Mesenchymal stem cell (in vitro differentiated cells and primary cell): ENCODE results near the gene MYCBPAP.
A peak's percentile ranks its signal among the peaks of the same experiment; 100 is the strongest.

Source experiments
- DNase-seq: peaks from one replicate; pipeline ENCODE4 v3.0.0-alpha.2; 2013
- H2AFZ ChIP-seq: one replicate; pipeline ENCODE4 v1.6.1; 2013; ENCODE audit warnings: low read depth, mild to moderate bottlenecking, control low read depth, inconsistent platforms, low read length, moderate library complexity
- H2AK5ac ChIP-seq: 2 replicates; pipeline ENCODE4 v1.6.1; 2013; ENCODE audit warnings: low read length, moderate library complexity, mild to moderate bottlenecking, inconsistent platforms; ENCODE audit not compliant: severe bottlenecking
- H2BK120ac ChIP-seq: one replicate; pipeline ENCODE4 v1.6.1; 2013; ENCODE audit warnings: low read depth, mild to moderate bottlenecking, inconsistent platforms, low read length, moderate library complexity
- H2BK12ac ChIP-seq, 2 experiments: one replicate each; pipeline ENCODE4 v1.6.1; 2013; ENCODE audit warnings: inconsistent platforms in 2 of 2, low read length in 2 of 2, mild to moderate bottlenecking in 2 of 2, moderate library complexity in 2 of 2, control low read depth in 1 of 2
- H2BK15ac ChIP-seq: one replicate; pipeline ENCODE4 v1.6.1; 2013; ENCODE audit warnings: mild to moderate bottlenecking, low read depth, inconsistent platforms; ENCODE audit not compliant: poor library complexity, severe bottlenecking
- H2BK5ac ChIP-seq: 2 replicates; pipeline ENCODE4 v1.6.1; 2013; ENCODE audit warnings: low read depth, mild to moderate bottlenecking, low read length, control low read depth, inconsistent platforms; ENCODE audit not compliant: poor library complexity, severe bottlenecking
- H3K14ac ChIP-seq, 2 experiments: one replicate each; pipeline ENCODE4 v1.6.1; 2013; ENCODE audit warnings: inconsistent platforms in 2 of 2, low read length in 2 of 2, control low read depth in 1 of 2, mild to moderate bottlenecking in 1 of 2, moderate library complexity in 1 of 2
- H3K18ac ChIP-seq, 2 experiments: one replicate each; pipeline ENCODE4 v1.6.1; 2013; ENCODE audit warnings: inconsistent platforms in 2 of 2, low read length in 2 of 2, control low read depth in 1 of 2, low read depth in 1 of 2, mild to moderate bottlenecking in 1 of 2
- H3K23ac ChIP-seq, 2 experiments: one replicate each; pipeline ENCODE4 v1.6.1; 2013; ENCODE audit warnings: inconsistent platforms in 2 of 2, low read length in 2 of 2, mild to moderate bottlenecking in 2 of 2, moderate library complexity in 2 of 2, control low read depth in 1 of 2
- H3K27ac ChIP-seq: 2 replicates; pipeline ENCODE4 v1.5.1; 2013; ENCODE audit warnings: mild to moderate bottlenecking, moderate library complexity, low read length, control low read depth, inconsistent platforms; ENCODE audit not compliant: poor library complexity, severe bottlenecking
- H3K27me3 ChIP-seq, 2 experiments: 2 replicates each; pipeline versions ENCODE4 v1.6.1 to v1.7.0; 2013; ENCODE audit warnings: low read length in 2 of 2, mild to moderate bottlenecking in 2 of 2, moderate library complexity in 2 of 2, control low read depth in 1 of 2, inconsistent platforms in 1 of 2; ENCODE audit not compliant: control insufficient read depth in 1 of 2, insufficient read depth in 1 of 2
- H3K36me3 ChIP-seq, 2 experiments: 2 replicates each; pipeline versions ENCODE4 v1.6.1 to v1.7.0; 2013; ENCODE audit warnings: low read length in 2 of 2, control low read depth in 1 of 2, inconsistent platforms in 1 of 2, low read depth in 1 of 2, mild to moderate bottlenecking in 1 of 2; ENCODE audit not compliant: insufficient read depth in 2 of 2, control insufficient read depth in 1 of 2
- H3K4ac ChIP-seq, 2 experiments: one replicate each; pipeline ENCODE4 v1.6.1; 2013; ENCODE audit warnings: inconsistent platforms in 2 of 2, low read length in 2 of 2, mild to moderate bottlenecking in 2 of 2, moderate library complexity in 2 of 2, control low read depth in 1 of 2, low read depth in 1 of 2
- H3K4me1 ChIP-seq: 2 replicates; pipeline ENCODE4 v1.6.1; 2013; ENCODE audit warnings: low read depth, low read length, control low read depth; ENCODE audit not compliant: control insufficient read depth, insufficient read depth
- H3K4me2 ChIP-seq: 2 replicates; pipeline ENCODE4 v1.6.1; 2013; ENCODE audit warnings: low read length, mild to moderate bottlenecking, inconsistent platforms; ENCODE audit not compliant: poor library complexity, severe bottlenecking
- H3K4me3 ChIP-seq, 2 experiments: 2 replicates each; pipeline versions ENCODE4 v1.5.1 to v1.7.0; 2013; ENCODE audit warnings: low read length in 2 of 2, mild to moderate bottlenecking in 2 of 2, control low read depth in 1 of 2, low read depth in 1 of 2; ENCODE audit not compliant: insufficient read depth in 1 of 2
- H3K79me1 ChIP-seq: replicated peaks from 2 replicates; pipeline ENCODE4 v1.6.1; 2013; ENCODE audit warnings: mild to moderate bottlenecking, control low read depth, low read length, inconsistent platforms; ENCODE audit not compliant: poor library complexity, severe bottlenecking
- H3K9ac ChIP-seq: 2 replicates; pipeline ENCODE4 v1.7.0; 2013; ENCODE audit warnings: mild to moderate bottlenecking, low read length, moderate library complexity
- H3K9me3 ChIP-seq: 2 replicates; pipeline ENCODE4 v1.7.0; 2013; ENCODE audit warnings: mild to moderate bottlenecking, low read length; ENCODE audit not compliant: control insufficient read depth
- H4K8ac ChIP-seq: one replicate; pipeline ENCODE4 v1.6.1; 2013; ENCODE audit warnings: inconsistent platforms, mild to moderate bottlenecking, low read length, moderate library complexity
- H4K91ac ChIP-seq: one replicate; pipeline ENCODE4 v1.6.1; 2013; ENCODE audit warnings: mild to moderate bottlenecking, low read length, inconsistent platforms
- WGBS: methylation state at CpG from one replicate; pipeline ENCODE4 v1.1.7; 2013; ENCODE audit warnings: mixed read lengths; 5-methylcytosine and 5-hydroxymethylcytosine counted together

MYCBPAP gene

GRCh38 chr17:50523208-50523607, 15.0 kb downstream of the MYCBPAP start:
- H4K91ac ChIP-seq, result no peak overlapping the region
- no peak overlapping the region for H3K27ac ChIP-seq
- no peak overlapping the region for H3K18ac ChIP-seq
- DNase-seq, result no peak
- no peak overlapping the region for H2BK12ac ChIP-seq
- 78% methylated on average over 2 of the region's 2 CpGs for WGBS
- no peaks in the 10 kb centered on the region for H3K36me3 ChIP-seq
- no peak overlapping the region for H3K4me2 ChIP-seq
- no peaks in the 10 kb centered on the region for H3K9me3 ChIP-seq
- H2BK120ac ChIP-seq, result no peak overlapping the region
- H3K9ac ChIP-seq, result no peak overlapping the region
- no peak overlapping the region for H3K4ac ChIP-seq
- no peak overlapping the region for H3K23ac ChIP-seq
- no peak overlapping the region for H3K4me3 ChIP-seq
- no peak overlapping the region for H2AK5ac ChIP-seq
- peaks cover 12% of the 10 kb centered on the region for H3K4me1 ChIP-seq
- H2AFZ ChIP-seq, result no peak overlapping the region
- H3K14ac ChIP-seq, result no peak overlapping the region
- H2BK5ac ChIP-seq, result no peak overlapping the region
- no peaks in the 10 kb centered on the region for H3K79me1 ChIP-seq
- H3K27me3 ChIP-seq, result peaks cover 0 to 20% of the 10 kb centered on the region in 2 experiments
- no peak overlapping the region for H2BK15ac ChIP-seq
- H4K8ac ChIP-seq, result no peak overlapping the region

GRCh38 chr17:50524838-50525237, 16.6 kb downstream of the MYCBPAP start:
- DNase-seq, result no peak
- H2AFZ ChIP-seq, result no peak overlapping the region
- H3K23ac ChIP-seq, result no peak overlapping the region
- no peak overlapping the region for H2BK120ac ChIP-seq
- peaks cover 6 to 32% of the 10 kb centered on the region in 2 experiments for H3K27me3 ChIP-seq
- no peaks in the 10 kb centered on the region for H3K36me3 ChIP-seq
- H3K4me3 ChIP-seq, result peak overlapping the region in 1 of 2 experiments; percentile 14
- no peak overlapping the region for H3K18ac ChIP-seq
- H3K4me1 ChIP-seq, result peaks cover 10% of the 10 kb centered on the region
- H3K4me2 ChIP-seq, result no peak overlapping the region
- H3K79me1 ChIP-seq, result no peaks in the 10 kb centered on the region
- no peak overlapping the region for H4K8ac ChIP-seq
- no peaks in the 10 kb centered on the region for H3K9me3 ChIP-seq
- no peak overlapping the region for H3K9ac ChIP-seq
- H4K91ac ChIP-seq, result no peak overlapping the region
- no peak overlapping the region for H2BK12ac ChIP-seq
- no peak overlapping the region for H2BK5ac ChIP-seq
- H2BK15ac ChIP-seq, result no peak overlapping the region
- WGBS, result 96% methylated on average over 18 of the region's 18 CpGs
- no peak overlapping the region for H2AK5ac ChIP-seq
- H3K14ac ChIP-seq, result no peak overlapping the region
- H3K27ac ChIP-seq, result no peak overlapping the region
- H3K4ac ChIP-seq, result no peak overlapping the region

- Histone ChIP-seq H3K79me1 (no peaks in the 10 kb centered on the region), H2BK12ac (no peak overlapping the region), H3K9ac (no peak overlapping the region), H2BK5ac (no peak overlapping the region), H3K18ac (no peak overlapping the region), H2AK5ac (no peak overlapping the region), H3K23ac (no peak overlapping the region), H2BK15ac (no peak overlapping the region), H3K27ac (no peak overlapping the region), H3K4me3 (no peak overlapping the region), H4K8ac (no peak overlapping the region), H3K14ac (no peak overlapping the region), H4K91ac (no peak overlapping the region), H3K4me2 (no peak overlapping the region), H2BK120ac (no peak overlapping the region), H2AFZ (no peak overlapping the region), H3K36me3 (no peaks in the 10 kb centered on the region), H3K27me3 (peaks cover 19 to 54% of the 10 kb centered on the region in 2 experiments), H3K4ac (no peak overlapping the region), H3K9me3 (no peaks in the 10 kb centered on the region), H3K4me1 (peaks cover 12% of the 10 kb centered on the region)
- DNase-seq, result no peak
- WGBS, result 60% methylated on average over 2 of the region's 5 CpGs
These were observed 19.0 kb downstream of the MYCBPAP start for GRCh38 chr17:50527155-50527762.

- H2AFZ ChIP-seq, result no peak overlapping the region
- no peak overlapping the region for H3K27ac ChIP-seq
- no peak overlapping the region for H4K91ac ChIP-seq
- H2BK15ac ChIP-seq, result no peak overlapping the region
- H3K18ac ChIP-seq, result no peak overlapping the region
- H2AK5ac ChIP-seq, result no peak overlapping the region
- no peak overlapping the region for H2BK12ac ChIP-seq
- no peak overlapping the region for H3K4me3 ChIP-seq
- H3K79me1 ChIP-seq, result no peaks in the 10 kb centered on the region
- H3K4ac ChIP-seq, result no peak overlapping the region
- no peak overlapping the region for H3K23ac ChIP-seq
- no peak overlapping the region for H2BK120ac ChIP-seq
- 67% methylated on average over 4 of the region's 4 CpGs for WGBS
- no peak overlapping the region for H3K14ac ChIP-seq
- no peaks in the 10 kb centered on the region for H3K9me3 ChIP-seq
- DNase-seq, result no peak
- peaks cover 19% of the 10 kb centered on the region for H3K4me1 ChIP-seq
- peaks cover 27 to 62% of the 10 kb centered on the region in 2 experiments for H3K27me3 ChIP-seq
- H3K9ac ChIP-seq, result no peak overlapping the region
- no peak overlapping the region for H4K8ac ChIP-seq
- H3K4me2 ChIP-seq, result no peak overlapping the region
- no peaks in the 10 kb centered on the region for H3K36me3 ChIP-seq
- no peak overlapping the region for H2BK5ac ChIP-seq
These were observed 19.8 kb downstream of the MYCBPAP start for GRCh38 chr17:50527949-50528474.
